PC-9 (cell line): ENCODE measurements around the gene CMTM5. TPM values are rescaled to one million over a fixed set of nuclear protein-coding genes. Genes with fewer than 3 reads are reported as not detected.

Source experiments
- BruUV-seq: library from RNA; stranded (reverse); fragments of 400-500 nt; replicated peaks from 2 replicates; lab custom pipeline; 2021; lab: Mats Ljungman, UMichigan
- CTCF ChIA-PET: fragments of 300-600 bp; sonication (Branson Sonifier 250); formaldehyde crosslinking; loops from one replicate; lab custom pipeline; 2022; ENCODE audit warnings: antibody characterized with exemption; lab: Charles Lee
- POLR2A ChIA-PET: fragments of 300-600 bp; sonication (Branson Sonifier 250); formaldehyde crosslinking; loops from one replicate; lab custom pipeline; 2022; ENCODE audit warnings: antibody characterized with exemption; ENCODE audit not compliant: unreplicated experiment; lab: Charles Lee
- DNase-seq, 2 experiments: peaks; one replicate each; pipeline versions ENCODE4 v3.0.0 to v3.0.0-alpha.2; 2015 to 2022; ENCODE audit warnings: mixed read lengths in 1 of 2
- H2AFZ ChIP-seq: fragments of 200-600 bp; sonication (generic); 2 replicates; pipeline ENCODE4 v1.8.1; 2017; ENCODE audit warnings: antibody characterized with exemption
- H3F3A ChIP-seq: fragments of 200-600 bp; sonication (generic); 2 replicates; pipeline ENCODE4 v1.8.1; 2017; ENCODE audit warnings: antibody characterized with exemption, mild to moderate bottlenecking, low read depth; ENCODE audit not compliant: insufficient read depth
- H3K27ac ChIP-seq: fragments of 200-600 bp; sonication (generic); 2 replicates; pipeline ENCODE4 v1.6.1; 2016; ENCODE audit warnings: mixed run types
- H3K27me3 ChIP-seq: fragments of 200-600 bp; sonication (generic); 2 replicates; pipeline ENCODE4 v1.6.1; 2016; ENCODE audit warnings: low read depth, mixed run types; ENCODE audit not compliant: insufficient read depth
- H3K36me3 ChIP-seq: fragments of 200-600 bp; sonication (generic); 2 replicates; pipeline ENCODE4 v1.6.1; 2016; ENCODE audit warnings: low read depth, mixed run types
- H3K4me1 ChIP-seq: fragments of 200-600 bp; sonication (generic); replicated peaks from 2 replicates; pipeline ENCODE4 v1.6.1; 2016; ENCODE audit warnings: mixed run types; ENCODE audit not compliant: insufficient read depth
- H3K4me2 ChIP-seq: fragments of 200-600 bp; sonication (generic); 2 replicates; pipeline ENCODE4 v1.6.1; 2017; ENCODE audit warnings: mixed run types
- H3K4me3 ChIP-seq: fragments of 200-600 bp; sonication (generic); 2 replicates; pipeline ENCODE4 v1.6.1; 2016; ENCODE audit warnings: mixed run types
- H3K79me2 ChIP-seq: fragments of 200-600 bp; sonication (generic); 2 replicates; pipeline ENCODE4 v1.6.1; 2017; ENCODE audit warnings: low read depth, mixed run types
- H3K9me2 ChIP-seq: fragments of 200-600 bp; sonication (generic); 2 replicates; pipeline ENCODE4 v1.8.1; 2017; ENCODE audit warnings: mild to moderate bottlenecking; ENCODE audit not compliant: insufficient read depth
- H3K9me3 ChIP-seq: fragments of 200-600 bp; sonication (generic); 2 replicates; pipeline ENCODE4 v1.8.1; 2016; ENCODE audit warnings: low read depth; ENCODE audit not compliant: insufficient read depth
- H4K20me1 ChIP-seq: fragments of 200-600 bp; sonication (generic); 2 replicates; pipeline ENCODE4 v1.8.1; 2017; ENCODE audit not compliant: insufficient read depth
- EZH2 ChIP-seq: fragments of 200-600 bp; sonication (generic); IDR thresholded peaks from 2 replicates; pipeline ENCODE4 v1.8.0; 2017; ENCODE audit warnings: antibody characterized with exemption, low read depth
- intact Hi-C: fragments of 100-400 bp; cut with micrococcal nuclease; formaldehyde crosslinking; loops from one replicate; pipeline ENCODE4 v1.10.0; 2022; ENCODE audit not compliant: unreplicated experiment
- total RNA-seq: library from RNA; stranded (reverse); gene quantifications from 2 replicates; pipeline ENCODE4 v1.2.3, GENCODE V29; 2021
- TF ChIP-seq, protein P1 (sequence below): fragments of 200-600 bp; sonication (generic); conservative IDR thresholded peaks from 2 replicates; pipeline ENCODE4 v1.6.1; 2017; ENCODE audit warnings: mixed run types, antibody characterized with exemption, mild to moderate bottlenecking, moderate library complexity

CMTM5 gene
- total RNA-seq, 1 experiment from 2014 or later: not detected

DNA sequence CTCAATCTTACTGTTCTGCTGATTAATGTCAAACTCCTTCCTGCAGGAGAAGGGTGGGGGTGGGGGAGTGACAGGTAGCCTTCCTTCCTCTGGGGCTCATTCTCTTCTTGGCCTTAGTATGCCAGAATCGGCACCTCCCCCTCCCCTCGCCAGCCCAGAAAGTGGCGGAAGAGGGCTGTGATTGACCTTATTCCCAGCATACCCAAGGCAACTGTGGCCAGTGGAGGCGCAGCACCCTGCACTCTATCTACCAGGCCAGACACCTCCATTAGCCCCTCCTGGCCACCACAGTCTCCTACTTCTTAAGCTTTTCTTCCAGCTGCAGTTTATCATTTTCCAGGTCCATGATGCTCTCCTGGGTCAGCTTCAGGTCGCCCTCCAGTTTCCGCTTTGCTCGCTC is 15.8 kb downstream of the CMTM5 start:
- no peak for TF ChIP-seq EZH2
- TF ChIP-seq, protein P1, sequence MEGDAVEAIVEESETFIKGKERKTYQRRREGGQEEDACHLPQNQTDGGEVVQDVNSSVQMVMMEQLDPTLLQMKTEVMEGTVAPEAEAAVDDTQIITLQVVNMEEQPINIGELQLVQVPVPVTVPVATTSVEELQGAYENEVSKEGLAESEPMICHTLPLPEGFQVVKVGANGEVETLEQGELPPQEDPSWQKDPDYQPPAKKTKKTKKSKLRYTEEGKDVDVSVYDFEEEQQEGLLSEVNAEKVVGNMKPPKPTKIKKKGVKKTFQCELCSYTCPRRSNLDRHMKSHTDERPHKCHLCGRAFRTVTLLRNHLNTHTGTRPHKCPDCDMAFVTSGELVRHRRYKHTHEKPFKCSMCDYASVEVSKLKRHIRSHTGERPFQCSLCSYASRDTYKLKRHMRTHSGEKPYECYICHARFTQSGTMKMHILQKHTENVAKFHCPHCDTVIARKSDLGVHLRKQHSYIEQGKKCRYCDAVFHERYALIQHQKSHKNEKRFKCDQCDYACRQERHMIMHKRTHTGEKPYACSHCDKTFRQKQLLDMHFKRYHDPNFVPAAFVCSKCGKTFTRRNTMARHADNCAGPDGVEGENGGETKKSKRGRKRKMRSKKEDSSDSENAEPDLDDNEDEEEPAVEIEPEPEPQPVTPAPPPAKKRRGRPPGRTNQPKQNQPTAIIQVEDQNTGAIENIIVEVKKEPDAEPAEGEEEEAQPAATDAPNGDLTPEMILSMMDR: no peak
- ChIA-PET POLR2A (no interaction called here), CTCF (no interaction called here)
- Histone ChIP-seq H2AFZ (no peak overlapping the region), H3K27me3 (peaks cover 89% of the 10 kb centered on the region), H4K20me1 (no peaks in the 10 kb centered on the region), H3K9me2 (no peaks in the 10 kb centered on the region), H3K4me2 (no peak overlapping the region), H3K79me2 (no peaks in the 10 kb centered on the region), H3K36me3 (no peaks in the 10 kb centered on the region), H3K9me3 (no peaks in the 10 kb centered on the region), H3K4me3 (no peak overlapping the region), H3F3A (no peaks in the 10 kb centered on the region), H3K27ac (no peak overlapping the region), H3K4me1 (no peaks in the 10 kb centered on the region)
- intact Hi-C loops: no loop called here
- no TSS peak for BruUV-seq
- no peak for DNase-seq

DNA sequence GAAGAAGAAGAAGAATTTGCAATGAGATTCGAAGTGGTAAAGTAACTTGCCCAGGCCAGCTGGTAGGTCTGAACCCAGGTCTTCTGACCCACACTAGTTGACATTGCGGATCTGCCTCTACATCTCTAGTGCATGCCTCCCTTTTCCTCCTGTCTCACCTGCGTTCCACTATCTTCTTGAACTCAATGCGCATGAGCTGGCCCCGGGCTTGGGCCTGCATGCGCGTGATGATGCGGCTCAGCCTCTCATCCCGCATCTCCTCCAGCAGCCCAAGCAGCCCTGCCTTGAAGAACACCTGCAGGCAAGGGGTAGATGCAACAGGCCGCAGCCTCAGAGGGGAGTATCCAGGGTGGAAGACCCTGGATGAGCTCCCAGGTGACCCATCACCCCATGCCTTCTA is 19.3 kb downstream of the CMTM5 start:
- no peak overlapping the region for H2AFZ ChIP-seq
- ChIA-PET CTCF (no interaction called here), POLR2A (no interaction called here)
- no peak overlapping the region for H3K4me2 ChIP-seq
- no peak for DNase-seq
- H3K27ac ChIP-seq: no peak overlapping the region
- H3K9me3 ChIP-seq: no peaks in the 10 kb centered on the region
- no peaks in the 10 kb centered on the region for H3K79me2 ChIP-seq
- no peaks in the 10 kb centered on the region for H4K20me1 ChIP-seq
- H3K4me3 ChIP-seq: no peak overlapping the region
- TF ChIP-seq EZH2: no peak
- TF ChIP-seq, protein P1: no peak
- no TSS peak for BruUV-seq
- no peaks in the 10 kb centered on the region for H3F3A ChIP-seq
- H3K27me3 ChIP-seq: peaks cover 93% of the 10 kb centered on the region
- no peaks in the 10 kb centered on the region for H3K4me1 ChIP-seq
- no peaks in the 10 kb centered on the region for H3K36me3 ChIP-seq
- no peaks in the 10 kb centered on the region for H3K9me2 ChIP-seq
- intact Hi-C loops: no loop called here

DNA sequence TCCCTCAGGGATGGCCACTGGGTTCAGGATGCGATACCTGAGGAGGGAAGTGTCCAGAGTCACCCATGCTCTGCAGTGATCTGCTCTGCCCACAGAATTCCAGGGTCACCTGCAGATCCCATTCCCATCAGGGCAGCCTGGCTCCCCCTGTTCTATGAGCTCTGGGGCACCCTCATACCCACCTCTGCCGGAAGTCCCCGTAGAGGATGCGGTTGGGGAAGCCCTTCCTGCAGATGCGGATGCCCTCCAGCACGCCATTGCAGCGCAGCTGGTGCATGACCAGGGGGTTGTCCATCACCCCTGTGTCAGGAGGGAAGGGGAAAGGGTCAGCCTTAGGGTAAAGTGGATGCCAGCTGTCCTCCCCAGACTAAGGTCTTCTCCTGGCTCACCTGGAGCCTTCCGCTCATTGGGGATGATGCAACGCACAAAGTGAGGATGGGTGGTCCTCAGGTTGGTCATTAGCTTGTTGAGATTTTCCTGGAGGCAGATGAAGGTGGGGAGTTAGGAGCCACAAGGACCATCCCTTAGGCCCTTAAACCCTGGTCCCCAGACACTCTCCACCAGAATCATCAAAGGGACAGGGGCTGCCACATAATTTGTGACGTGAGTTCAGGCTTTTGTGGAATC is 20.0 kb downstream of the CMTM5 start:
- no peaks in the 10 kb centered on the region for H3K9me3 ChIP-seq
- TF ChIP-seq, protein P1: no peak
- no peak for TF ChIP-seq EZH2
- peaks cover 93% of the 10 kb centered on the region for H3K27me3 ChIP-seq
- no peaks in the 10 kb centered on the region for H3F3A ChIP-seq
- intact Hi-C loops: no loop called here
- no peak for DNase-seq
- no peaks in the 10 kb centered on the region for H3K79me2 ChIP-seq
- no peak overlapping the region for H3K4me3 ChIP-seq
- ChIA-PET POLR2A (no interaction called here), CTCF (no interaction called here)
- no peaks in the 10 kb centered on the region for H3K4me1 ChIP-seq
- no TSS peak for BruUV-seq
- no peaks in the 10 kb centered on the region for H3K9me2 ChIP-seq
- H4K20me1 ChIP-seq: no peaks in the 10 kb centered on the region
- no peaks in the 10 kb centered on the region for H3K36me3 ChIP-seq
- no peak overlapping the region for H2AFZ ChIP-seq
- no peak overlapping the region for H3K4me2 ChIP-seq
- no peak overlapping the region for H3K27ac ChIP-seq
